H4 (cell line): ENCODE data around the gene CHCHD2. TPM values are rescaled to one million over a fixed set of nuclear protein-coding genes. Genes with fewer than 3 reads are reported as not detected.
"Not testable (repeated sequence)": the region's sequence is repeated elsewhere in the genome, so short reads cannot be mapped to it uniquely, and the experiment has no call there.

Experiments used
- DNase-seq: peaks from one replicate; pipeline ENCODE4 v3.0.0-alpha.2; 2015; ENCODE audit warnings: low spot score
- total RNA-seq: library from RNA; depleted of rRNA; stranded (reverse); fragments of >200 nt; shearing (Covaris generic); gene quantifications from 2 replicates; pipeline ENCODE4 v1.2.3, GENCODE V29; 2014; rRNA removed

The CHCHD2 gene, protein sequence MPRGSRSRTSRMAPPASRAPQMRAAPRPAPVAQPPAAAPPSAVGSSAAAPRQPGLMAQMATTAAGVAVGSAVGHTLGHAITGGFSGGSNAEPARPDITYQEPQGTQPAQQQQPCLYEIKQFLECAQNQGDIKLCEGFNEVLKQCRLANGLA
- 1,524 and 1,705 TPM in 2 replicates for total RNA-seq

- DNase-seq: peak; percentile 100
Measured at GRCh38 chr7:56106108-56107073, at the start of gene CHCHD2. Gene CHCHD2, minus strand, starts transcription at chr7:56106476. Its CDS starts 63 bp downstream, at chr7:56106413.

GRCh38 chr7:56131062-56131461, 24.8 kb upstream of the CHCHD2 start:
- DNase-seq: not testable (repeated sequence)

DNA sequence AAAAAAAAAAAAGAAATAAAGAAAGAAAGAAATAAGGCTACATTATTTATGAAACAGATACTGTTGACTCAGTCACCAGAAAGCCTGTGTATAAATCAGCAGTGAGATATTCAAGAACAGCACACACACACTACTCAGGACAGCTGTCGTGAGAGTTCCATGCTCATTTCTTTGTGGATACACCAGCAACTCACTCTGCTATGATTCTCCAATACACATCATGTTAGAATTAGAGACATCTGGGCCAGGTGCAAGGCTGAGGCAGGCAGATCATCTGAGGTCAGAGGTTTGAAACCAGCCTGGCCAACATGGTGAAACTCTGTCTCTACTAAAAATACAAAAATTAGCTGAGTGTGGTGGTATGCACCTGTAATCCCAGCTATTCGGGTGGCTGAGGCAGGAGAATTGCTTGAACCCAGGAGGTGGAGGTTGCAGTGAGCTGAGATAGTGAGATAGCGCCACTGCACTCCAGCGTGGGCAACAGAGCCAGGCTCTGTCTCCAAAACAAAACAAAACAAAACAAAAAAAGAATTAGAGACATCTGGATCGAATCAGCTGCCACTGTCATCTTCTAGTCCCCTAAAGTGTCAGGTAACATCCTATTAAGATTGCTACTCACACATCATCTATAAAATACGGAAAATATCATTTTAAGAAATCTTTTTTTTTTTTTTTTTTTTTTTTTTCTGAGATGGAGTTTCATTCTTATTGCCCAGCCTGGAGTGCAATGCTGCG, 21.1 kb upstream of the CHCHD2 start:
- DNase-seq: no peak

DNA sequence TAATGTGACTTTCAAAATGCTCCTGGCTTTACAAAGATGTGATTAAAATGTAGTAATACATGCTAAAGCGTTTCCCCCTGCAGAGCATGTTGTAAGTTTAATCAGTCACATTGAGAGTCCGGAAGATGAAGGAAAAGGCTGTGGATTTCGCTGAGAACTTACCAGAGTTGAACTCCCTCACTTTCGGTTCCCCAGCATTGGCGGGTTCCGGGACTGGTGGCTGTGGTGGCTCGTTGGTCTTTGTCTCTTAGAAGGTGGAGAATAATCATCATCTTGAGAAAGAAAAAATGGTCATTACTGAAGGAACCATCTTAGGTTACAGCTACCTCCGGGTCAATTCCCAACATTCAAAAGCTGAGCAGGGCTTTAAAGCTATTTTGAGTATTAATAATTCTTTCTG, 19.6 kb upstream of the CHCHD2 start:
- no peak for DNase-seq

DNA sequence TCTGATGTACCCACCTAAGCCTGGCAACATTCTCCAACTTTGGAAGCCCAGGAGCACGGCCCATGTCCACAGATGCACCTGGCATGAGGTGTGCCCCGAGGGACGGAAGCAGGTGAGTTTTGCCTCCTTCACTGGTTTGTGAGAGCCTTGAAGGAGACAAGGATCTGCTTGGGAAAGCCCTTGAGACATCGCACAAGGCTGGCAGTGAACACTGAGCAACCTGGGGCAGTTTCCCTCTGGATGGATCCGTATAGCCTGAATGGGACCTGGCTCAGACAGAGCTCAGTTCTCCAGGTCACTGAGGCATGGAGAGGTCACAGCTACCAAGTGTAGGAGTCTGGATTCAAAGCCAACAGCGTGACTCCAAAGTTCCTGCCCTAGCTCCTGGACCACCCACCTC, 18.7 kb upstream of the CHCHD2 start:
- no peak for DNase-seq

GRCh38 chr7:56121440-56121839, 15.2 kb upstream of the CHCHD2 start:
- no peak for DNase-seq

GRCh38 chr7:56115852-56116538, 9.7 kb upstream of the CHCHD2 start, which contains the start of gene NUPR2:
Gene NUPR2, minus strand, starts transcription at chr7:56116417. Its CDS starts 103 bp downstream, at chr7:56116314.
- DNase-seq: no peak

- not testable (repeated sequence) for DNase-seq
Measured at GRCh38 chr7:56112244-56112643, 6.0 kb upstream of the CHCHD2 start.

DNA sequence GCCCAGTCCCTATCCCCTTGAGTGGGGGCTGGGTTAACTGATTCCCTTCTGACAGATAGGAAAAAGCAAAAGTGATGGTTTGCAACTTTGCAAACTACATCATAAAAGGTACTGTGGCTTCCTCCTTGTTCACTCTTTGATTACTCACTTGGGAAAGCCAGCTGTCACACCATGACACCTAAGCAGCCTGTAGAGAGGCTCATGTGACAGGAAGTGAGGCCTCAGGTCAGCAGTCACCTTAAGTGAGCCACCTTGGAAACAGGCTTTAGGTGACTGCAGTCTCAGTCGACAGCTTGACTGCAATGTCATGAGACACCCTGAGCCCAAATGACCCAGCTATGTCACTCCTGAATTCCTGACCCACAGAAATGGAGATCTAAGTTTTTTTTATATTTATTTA, 4.3 kb upstream of the CHCHD2 start:
- DNase-seq: no peak

- no peak for DNase-seq
Measured at GRCh38 chr7:56107954-56108258, 1.6 kb upstream of the CHCHD2 start.

- DNase-seq: peak; percentile 86
Measured at GRCh38 chr7:56105508-56105907, 768 bp downstream of the CHCHD2 start.

- not testable (repeated sequence) for DNase-seq
Measured at GRCh38 chr7:56104138-56104537, 2.1 kb downstream of the CHCHD2 start.

GRCh38 chr7:56099653-56100052, 6.6 kb downstream of the CHCHD2 start:
- DNase-seq: no peak

DNA sequence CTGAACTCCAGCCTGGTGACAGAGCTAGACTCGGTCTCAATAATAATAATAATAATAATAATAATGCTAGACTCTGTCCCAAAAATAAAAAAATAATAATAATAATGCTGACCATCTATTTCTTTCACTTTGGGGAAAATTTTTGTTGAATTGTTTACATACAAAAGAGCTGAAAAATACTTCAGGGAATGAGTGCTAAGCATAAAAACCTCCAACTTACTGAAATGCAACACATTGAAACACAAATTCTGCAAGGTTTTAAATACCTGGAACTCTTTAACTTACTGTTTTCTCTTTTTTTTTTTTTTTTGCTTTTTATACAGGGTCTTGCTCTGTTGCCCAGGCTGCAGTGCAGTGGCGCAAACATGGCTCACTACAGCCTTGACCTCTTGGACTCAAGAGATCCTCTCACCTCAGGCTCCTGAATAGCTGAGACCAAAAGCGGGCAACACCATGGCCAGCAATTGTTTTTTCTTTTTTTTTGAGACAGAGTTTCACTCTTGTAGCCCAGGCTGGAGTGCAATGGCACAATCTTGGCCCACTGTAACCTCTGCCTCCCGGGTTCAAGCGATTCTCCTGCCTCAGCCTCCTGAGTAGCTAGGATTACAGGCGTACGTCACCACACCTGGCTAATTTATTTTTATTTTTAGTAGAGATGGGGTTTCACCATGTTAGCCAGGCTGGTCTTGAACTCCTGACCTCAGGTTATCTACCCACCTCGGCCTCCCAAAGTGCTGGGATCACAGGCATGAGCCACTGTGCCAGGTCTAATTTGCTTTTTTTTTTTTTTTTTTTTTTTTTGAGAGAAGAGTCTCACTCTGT, 7.9 kb downstream of the CHCHD2 start:
- not testable (repeated sequence) for DNase-seq

DNA sequence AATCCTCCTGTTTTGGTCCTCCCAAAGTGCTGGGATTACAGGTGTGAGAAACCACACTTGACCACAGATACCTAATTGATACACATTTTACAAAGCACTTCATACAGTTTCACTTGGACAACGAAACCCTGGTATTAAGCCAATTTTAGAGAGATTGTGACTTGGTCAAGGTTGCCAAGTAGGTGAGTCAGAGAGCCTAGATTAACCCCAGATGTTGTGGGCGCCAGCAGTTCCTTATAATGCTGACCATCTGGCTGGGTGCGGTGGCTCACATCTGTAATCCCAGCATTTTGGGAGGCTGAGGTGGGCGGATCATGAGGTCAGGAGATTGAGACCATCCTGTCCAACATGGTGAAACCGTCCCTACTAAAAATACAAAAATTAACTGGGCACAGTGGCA, 8.6 kb downstream of the CHCHD2 start:
- DNase-seq: peak; percentile 87

DNA sequence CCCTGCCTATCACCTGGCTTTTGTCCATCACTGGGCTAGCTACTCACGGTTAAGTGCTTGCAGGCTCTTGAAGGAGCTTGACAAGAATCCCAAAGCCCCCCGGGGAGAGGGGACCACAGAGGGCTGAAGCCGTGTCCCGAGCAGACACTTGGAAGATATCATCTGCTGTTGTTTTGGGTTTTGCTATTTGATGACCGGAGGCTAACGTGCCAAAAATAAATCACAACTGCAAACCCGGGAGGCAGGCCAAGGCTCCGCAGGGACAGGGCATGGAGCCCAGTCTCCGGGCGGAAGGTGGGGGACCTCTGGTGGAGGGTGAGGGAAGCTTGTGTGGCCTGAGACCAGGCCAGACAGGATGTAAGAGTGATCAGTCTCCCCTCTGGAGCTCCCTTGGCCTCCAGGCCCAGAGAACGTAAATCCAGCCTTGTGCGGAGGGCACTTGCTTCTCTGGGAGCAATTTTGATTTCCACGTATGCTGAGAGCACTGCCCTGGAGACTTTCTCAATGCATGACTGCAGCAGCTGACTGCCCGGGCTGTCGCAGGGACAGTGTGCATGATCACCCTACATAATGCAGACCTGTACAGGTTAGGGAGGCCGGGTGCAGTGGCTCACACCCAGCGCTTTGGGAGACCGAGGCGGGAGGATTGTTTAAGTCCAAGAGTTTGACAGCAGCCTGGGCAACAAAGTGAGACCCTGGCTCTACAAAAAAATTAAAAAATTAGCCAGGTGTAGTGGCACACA, 13.3 kb downstream of the CHCHD2 start, which contains the start of gene PHKG1:
Gene PHKG1, minus strand, starts transcription at position 164 of the 743 bp plus-strand sequence. CDS start 4,011 bp downstream, outside the sequence.
- DNase-seq: peak; percentile 88

- not testable (repeated sequence) for DNase-seq
Measured at GRCh38 chr7:56092388-56092787, 13.9 kb downstream of the CHCHD2 start.

DNA sequence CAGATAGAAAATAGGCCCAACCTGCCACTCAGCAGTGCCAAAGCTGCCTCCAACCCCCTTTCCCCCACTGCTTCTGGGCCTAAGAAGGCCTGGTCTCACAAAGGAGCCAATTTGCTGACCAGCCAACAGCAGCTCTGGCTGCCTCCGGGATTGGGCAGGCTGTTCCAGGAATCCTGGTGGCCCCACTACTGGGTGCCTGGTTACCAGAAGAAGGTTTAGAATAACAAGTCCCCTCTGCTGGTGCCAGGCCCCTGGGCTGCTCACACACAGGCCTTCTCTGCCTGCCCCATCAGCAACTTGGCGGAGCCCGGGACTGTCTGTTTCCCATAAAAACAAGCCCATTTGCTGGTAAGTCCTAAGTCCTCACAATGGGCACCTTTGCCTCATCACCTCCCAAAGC, 14.7 kb downstream of the CHCHD2 start:
- no peak for DNase-seq

GRCh38 chr7:56087445-56087844, 18.8 kb downstream of the CHCHD2 start:
- DNase-seq: no peak

- no peak for DNase-seq
Measured at GRCh38 chr7:56086761-56087160, 19.5 kb downstream of the CHCHD2 start.
